Testis (tissue), 3 donors: Measurements from ENCODE around the gene CD276. TPM values are rescaled to one million over a fixed set of nuclear protein-coding genes. Genes with fewer than 3 reads are reported as not detected.

Experiments
- DNase-seq: peaks from one replicate; pipeline ENCODE4 v3.0.0-alpha.2; 2019
- H3K27ac ChIP-seq, 2 donors: fragments of 200-600 bp; sonication (generic); one replicate each; pipeline ENCODE4 v1.5.1; 2019
- H3K27me3 ChIP-seq: fragments of 200-600 bp; sonication (generic); one replicate; pipeline ENCODE4 v1.5.1; 2019
- H3K36me3 ChIP-seq: fragments of 200-600 bp; sonication (generic); one replicate; pipeline ENCODE4 v1.5.1; 2017; ENCODE audit warnings: low read depth; ENCODE audit errors: missing control alignments
- H3K4me1 ChIP-seq: fragments of 200-600 bp; sonication (generic); one replicate; pipeline ENCODE4 v1.5.1; 2019
- H3K4me3 ChIP-seq, 2 donors: fragments of 200-600 bp; sonication (generic); one replicate each; pipeline ENCODE4 v1.5.1; 2017 to 2019
- H3K9me3 ChIP-seq: fragments of 200-600 bp; sonication (generic); one replicate; pipeline ENCODE4 v1.5.1; 2017
- POLR2A ChIP-seq: fragments of 450-650 bp; IDR thresholded peaks from one replicate; pipeline ENCODE4 v1.6.1; 2017; ENCODE audit warnings: antibody characterized with exemption, mild to moderate bottlenecking, moderate library complexity
- WGBS, 2 donors: methylation state at CpG; one replicate each; pipeline ENCODE4 v1.1.5; 2018; 5-methylcytosine and 5-hydroxymethylcytosine counted together
- intact Hi-C: fragments of 100-400 bp; cut with DNase I; formaldehyde crosslinking; loops from one replicate; pipeline ENCODE4 v1.15.1; 2023; ENCODE audit warnings: low total_unique reads
- polyA plus RNA-seq: library from polyadenylated mRNA; stranded (reverse); fragments of 350-450 nt; fragmentation: Illumina TruSeq; extraction: RNeasy Lipid Tissue Mini Kit (QIAGEN cat#74804); gene quantifications from one replicate; pipeline ENCODE4 v1.2.3, GENCODE V29; 2014; ENCODE audit warnings: low read depth, low replicate concordance; ENCODE audit not compliant: insufficient read depth
- total RNA-seq, 2 donors: library from RNA; depleted of rRNA; stranded (reverse); fragments of >200 nt; gene quantifications; one replicate each; pipeline ENCODE4 v1.2.3, GENCODE V29; 2016
- TF ChIP-seq, protein P1 (sequence below), 3 experiments: fragments of 450-650 bp in 2 of 3; fragments of 200-600 bp in 1 of 3; sonication (generic) in 1 of 3; IDR thresholded peaks; one replicate each; pipeline ENCODE4 v1.5.1; 2016 to 2019; ENCODE audit warnings: antibody characterized with exemption in 3 of 3, mild to moderate bottlenecking in 2 of 3, moderate library complexity in 1 of 3

Gene CD276
- total and polyA plus RNA-seq, 3 donors from 2014 or later, result 43.1 to 61.5 (median 50.3) TPM

DNA sequence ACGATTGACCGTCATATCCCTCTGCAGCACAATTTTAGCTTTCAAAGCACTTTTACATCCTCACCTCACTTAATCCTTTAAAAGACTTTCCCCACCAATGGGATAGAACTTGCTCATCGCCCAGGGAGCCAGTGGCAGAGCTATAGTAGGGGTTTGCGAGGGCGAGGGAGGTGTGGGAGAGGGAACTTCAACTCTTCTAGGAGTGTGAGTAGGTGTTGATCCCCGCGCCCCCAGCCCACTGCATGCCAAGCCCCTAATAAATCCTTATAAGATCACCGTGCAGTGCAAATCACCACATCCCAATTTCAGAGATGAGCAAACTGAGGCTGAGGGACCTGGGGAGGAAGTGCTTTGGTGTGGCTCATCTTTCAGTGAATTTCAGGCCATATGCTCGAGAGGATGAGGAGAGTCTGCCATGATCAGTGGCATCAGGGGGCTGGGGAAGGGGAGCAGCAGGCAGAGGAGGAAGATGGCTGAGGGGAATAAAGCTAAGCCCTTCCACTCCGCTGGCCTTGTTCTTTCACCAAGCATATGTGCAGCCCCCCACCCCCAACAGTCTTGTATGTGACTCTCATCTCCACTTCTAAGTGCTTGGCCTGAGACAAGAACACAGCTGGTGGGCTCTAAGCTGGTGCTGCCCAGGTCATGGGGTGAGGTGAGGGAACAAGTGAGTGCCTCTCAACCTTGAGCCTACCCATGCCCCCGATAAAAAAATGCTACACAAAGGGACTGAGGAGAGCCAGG is 63.8 kb downstream of the CD276 start:
- DNase-seq, result no peak
- H3K27me3 ChIP-seq, result no peaks in the 10 kb centered on the region
- peaks cover 21% of the 10 kb centered on the region for H3K4me1 ChIP-seq
- no peaks in the 10 kb centered on the region for H3K36me3 ChIP-seq
- H3K9me3 ChIP-seq, result no peaks in the 10 kb centered on the region
- WGBS, 2 donors, result 87 to 91% methylated on average over 11 of the region's 11 CpGs
- TF ChIP-seq, protein P1, sequence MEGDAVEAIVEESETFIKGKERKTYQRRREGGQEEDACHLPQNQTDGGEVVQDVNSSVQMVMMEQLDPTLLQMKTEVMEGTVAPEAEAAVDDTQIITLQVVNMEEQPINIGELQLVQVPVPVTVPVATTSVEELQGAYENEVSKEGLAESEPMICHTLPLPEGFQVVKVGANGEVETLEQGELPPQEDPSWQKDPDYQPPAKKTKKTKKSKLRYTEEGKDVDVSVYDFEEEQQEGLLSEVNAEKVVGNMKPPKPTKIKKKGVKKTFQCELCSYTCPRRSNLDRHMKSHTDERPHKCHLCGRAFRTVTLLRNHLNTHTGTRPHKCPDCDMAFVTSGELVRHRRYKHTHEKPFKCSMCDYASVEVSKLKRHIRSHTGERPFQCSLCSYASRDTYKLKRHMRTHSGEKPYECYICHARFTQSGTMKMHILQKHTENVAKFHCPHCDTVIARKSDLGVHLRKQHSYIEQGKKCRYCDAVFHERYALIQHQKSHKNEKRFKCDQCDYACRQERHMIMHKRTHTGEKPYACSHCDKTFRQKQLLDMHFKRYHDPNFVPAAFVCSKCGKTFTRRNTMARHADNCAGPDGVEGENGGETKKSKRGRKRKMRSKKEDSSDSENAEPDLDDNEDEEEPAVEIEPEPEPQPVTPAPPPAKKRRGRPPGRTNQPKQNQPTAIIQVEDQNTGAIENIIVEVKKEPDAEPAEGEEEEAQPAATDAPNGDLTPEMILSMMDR (IDR thresholded peaks at IDR 0.05), result no peak
- no peak for TF ChIP-seq POLR2A
- no peak overlapping the region for H3K27ac ChIP-seq
- intact Hi-C loops, result no loop called here
- H3K4me3 ChIP-seq, result no peak overlapping the region

DNA sequence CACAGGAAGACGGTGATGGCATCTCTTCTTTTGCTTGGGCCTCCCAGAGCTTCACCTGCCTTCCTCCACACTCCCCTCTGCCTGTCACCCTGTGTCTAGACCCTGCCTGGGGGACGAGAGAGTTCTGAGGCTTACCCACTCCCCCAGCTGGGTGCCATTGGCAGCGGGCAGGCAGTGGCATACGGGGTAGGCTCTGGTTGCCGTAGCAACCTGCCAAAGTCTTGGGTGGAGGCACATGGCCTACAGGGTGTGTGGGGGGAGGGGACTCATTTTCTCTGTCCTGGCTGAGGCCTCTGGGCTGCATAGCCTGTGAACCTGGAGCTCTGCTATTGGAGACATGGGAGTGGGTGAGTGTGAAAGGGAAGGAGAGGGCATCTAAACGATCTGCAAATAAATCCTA is 64.5 kb downstream of the CD276 start:
- no peaks in the 10 kb centered on the region for H3K27me3 ChIP-seq
- H3K27ac ChIP-seq, result no peak overlapping the region
- H3K4me3 ChIP-seq, result no peak overlapping the region
- no peaks in the 10 kb centered on the region for H3K9me3 ChIP-seq
- no peak for TF ChIP-seq POLR2A
- TF ChIP-seq, protein P1 (IDR thresholded peaks at IDR 0.05), result no peak
- peaks cover 24% of the 10 kb centered on the region for H3K4me1 ChIP-seq
- WGBS, 2 donors, result 45 to 83% methylated on average over 2 to 6 of the region's 6 CpGs
- DNase-seq, result no peak
- intact Hi-C loops, result no loop called here
- H3K36me3 ChIP-seq, result no peaks in the 10 kb centered on the region

DNA sequence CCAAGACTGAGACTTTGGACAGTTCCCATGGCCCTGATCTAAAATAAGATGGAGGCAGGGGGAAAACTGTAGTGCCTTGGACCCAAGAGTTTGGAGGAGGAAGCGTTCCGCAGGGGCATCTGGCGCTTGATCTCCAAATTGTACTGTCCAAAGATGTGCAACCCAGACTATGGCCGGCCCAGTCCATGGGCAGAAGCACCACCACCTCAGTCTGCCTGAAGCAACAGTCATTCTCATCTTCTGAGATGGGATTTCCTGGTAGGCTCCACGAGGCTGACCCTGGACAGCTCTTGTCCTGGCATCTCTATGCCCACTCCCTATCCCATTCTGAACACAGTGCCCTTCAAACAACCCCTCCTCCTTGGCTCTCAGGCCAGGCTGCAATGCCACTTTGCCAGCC is 65.3 kb downstream of the CD276 start:
- H3K4me1 ChIP-seq, result peaks cover 29% of the 10 kb centered on the region
- H3K36me3 ChIP-seq, result no peaks in the 10 kb centered on the region
- intact Hi-C loops, result no loop called here
- no peaks in the 10 kb centered on the region for H3K9me3 ChIP-seq
- DNase-seq, result no peak
- WGBS, 2 donors, result 84 to 92% methylated on average over 5 of the region's 5 CpGs
- no peak overlapping the region for H3K4me3 ChIP-seq
- no peaks in the 10 kb centered on the region for H3K27me3 ChIP-seq
- H3K27ac ChIP-seq, result no peak overlapping the region
- TF ChIP-seq, protein P1 (IDR thresholded peaks at IDR 0.05), result no peak
- TF ChIP-seq POLR2A, result no peak

DNA sequence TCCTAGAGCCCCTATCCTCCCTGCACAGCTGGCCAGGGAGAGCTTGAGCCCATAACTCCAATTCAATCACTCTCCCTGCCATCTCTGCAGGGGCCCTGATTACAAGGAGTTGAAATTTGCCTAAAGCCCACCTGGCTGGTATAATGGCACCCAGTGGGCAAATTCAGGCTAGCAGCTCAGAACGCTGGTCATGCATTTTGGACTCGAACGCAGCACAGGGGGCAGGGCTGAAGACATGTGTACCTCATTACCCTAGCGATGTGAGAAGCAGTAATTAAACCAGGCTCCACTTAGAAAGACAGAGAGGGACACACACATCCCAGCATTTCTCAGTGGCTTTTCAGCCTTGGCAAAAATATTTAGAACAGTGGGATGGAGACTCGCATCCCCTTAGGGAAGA is 65.8 kb downstream of the CD276 start:
- TF ChIP-seq, protein P1 (IDR thresholded peaks at IDR 0.05), result no peak
- TF ChIP-seq POLR2A, result no peak

DNA sequence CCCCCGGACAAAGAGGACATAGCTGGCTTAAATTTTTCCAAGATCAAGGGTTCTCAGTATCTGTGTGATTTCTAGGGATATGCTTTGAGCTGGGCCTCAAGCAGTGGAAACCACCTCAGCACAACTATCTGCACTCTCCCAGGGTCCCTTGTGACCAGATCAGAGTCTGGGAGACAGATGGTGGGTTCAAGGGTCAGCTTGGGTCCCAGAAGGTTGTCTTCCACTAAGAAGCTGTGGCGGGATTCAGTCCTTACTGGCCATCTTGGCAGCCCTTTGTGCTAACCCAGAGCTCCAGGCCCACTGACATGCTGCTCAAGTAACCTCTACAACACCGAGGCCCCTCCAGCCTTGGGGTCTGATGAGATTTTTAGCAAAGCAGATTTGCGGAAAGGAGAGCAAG is 66.3 kb downstream of the CD276 start:
- Histone ChIP-seq H3K4me3 (no peak overlapping the region), H3K27me3 (no peaks in the 10 kb centered on the region), H3K9me3 (no peaks in the 10 kb centered on the region), H3K4me1 (peaks cover 29% of the 10 kb centered on the region), H3K36me3 (no peaks in the 10 kb centered on the region), H3K27ac (no peak overlapping the region)
- no peak for TF ChIP-seq POLR2A
- TF ChIP-seq, protein P1 (IDR thresholded peaks at IDR 0.05), result no peak
- WGBS, 2 donors, result 66 to 78% methylated on average over 2 to 4 of the region's 4 CpGs
- no peak for DNase-seq
- intact Hi-C loops, result no loop called here

More for the DNA sequence above, 65.8 kb downstream of the CD276 start:
- Histone ChIP-seq H3K27me3 (no peaks in the 10 kb centered on the region), H3K4me3 (no peak overlapping the region), H3K4me1 (peaks cover 29% of the 10 kb centered on the region), H3K9me3 (no peaks in the 10 kb centered on the region), H3K27ac (no peak overlapping the region), H3K36me3 (no peaks in the 10 kb centered on the region)
- intact Hi-C loops, result no loop called here
- DNase-seq, result no peak
- 78 to 82% methylated on average over 4 to 5 of the region's 5 CpGs for WGBS, 2 donors
